Pancreas (tissue), 10 donors: Measurements from ENCODE around the gene MAPT. TPM values are rescaled to one million over a fixed set of nuclear protein-coding genes. Genes with fewer than 3 reads are reported as not detected.

Source experiments
- ATAC-seq, 4 donors: fragments of 200-7000 bp; cut with Tn5 transposase; one replicate each; pipeline versions ENCODE4 v1.8.0 to v1.9.1; 2020; ENCODE audit warnings: mild to moderate bottlenecking in 4 of 4, moderate library complexity in 4 of 4
- DNase-seq, 6 donors: peaks; one replicate each; pipeline ENCODE4 v3.0.0-alpha.2; 2020
- FAIRE-seq: peaks from 2 replicates; lab custom pipeline; 2012; peaks lifted over from hg19 to GRCh38; lab: Jason Lieb, UNC
- H3K27ac ChIP-seq, 4 donors: fragments of 200-600 bp; sonication (generic); 1 replicate in 3 of 4; 2 replicates in 1 of 4; pipeline versions ENCODE4 v1.5.0 to v1.8.0; 2020
- H3K27me3 ChIP-seq, 4 donors: fragments of 200-600 bp; one replicate each; pipeline ENCODE4 v1.8.0; 2021
- H3K36me3 ChIP-seq, 3 donors: fragments of 200-600 bp; sonication (generic) in 1 of 3; one replicate each; pipeline versions ENCODE4 v1.5.0 to v1.8.0; 2020 to 2021
- H3K4me1 ChIP-seq, 3 donors: fragments of 200-600 bp; one replicate each; pipeline ENCODE4 v1.8.0; 2021
- H3K4me3 ChIP-seq, 4 donors: fragments of 200-600 bp; sonication (generic) in 2 of 4; one replicate each; pipeline versions ENCODE4 v1.5.0 to v1.8.0; 2020 to 2021
- H3K9me3 ChIP-seq, 4 donors: fragments of 200-600 bp; one replicate each; pipeline ENCODE4 v1.8.0; 2021
- WGBS, 2 donors: extraction: QIAGEN DNeasy Blood & Tissue Kit; methylation state at CpG; one replicate each; pipeline ENCODE4 v1.1.7; 2013; 5-methylcytosine and 5-hydroxymethylcytosine counted together
- intact Hi-C, 3 donors: fragments of 100-400 bp; cut with DNase I; formaldehyde crosslinking; loops; one replicate each; pipeline versions ENCODE4 v1.11.1 to v1.14.2; 2022
- polyA plus RNA-seq, 2 donors: library from polyadenylated mRNA; stranded (reverse); fragments of 200-250 nt; gene quantifications; one replicate each; pipeline ENCODE4 v1.2.3, GENCODE V29; 2013
- total RNA-seq, 6 donors: library from RNA; stranded (reverse); fragmentation: NEBNext Ultra II Directional in 4 of 6; extraction: Animal tissue kit (Norgen Biotek cat#: 25700) in 4 of 6; gene quantifications; one replicate each; pipeline versions ENCODE4 v1.2.1 to v1.2.4, GENCODE V29; 2021 to 2023
- TF ChIP-seq, protein P1 (sequence below), 4 donors: fragments of 200-600 bp; sonication (generic) in 3 of 4; IDR thresholded peaks; one replicate each; pipeline versions ENCODE4 v1.5.0 to v1.8.0; 2021; ENCODE audit warnings: antibody characterized with exemption in 4 of 4
- donor health status: healthy with polysubstance abuse.
- donor health status: DM: no; HTN: no; CAD: no; lungs with moderate emphysema.
- donor health status: DM: no; HTN: no; CAD: no.
- donor health status: control.
- donor health status: control.
- donor health status: Bipolar disorder and iron deficiency.
- donor health status: DM: yes; HTN: yes; CAD: no.
- donor health status: DM: no; HTN: no; CAD: no.
- donor health status: DM: no; HTN: no; CAD: no.
- donor health status: DM: yes; HTN: yes; CAD: no.

The MAPT gene
- total and polyA plus RNA-seq, 8 donors, result 1.1 to 3.2 (median 1.7) TPM

DNA sequence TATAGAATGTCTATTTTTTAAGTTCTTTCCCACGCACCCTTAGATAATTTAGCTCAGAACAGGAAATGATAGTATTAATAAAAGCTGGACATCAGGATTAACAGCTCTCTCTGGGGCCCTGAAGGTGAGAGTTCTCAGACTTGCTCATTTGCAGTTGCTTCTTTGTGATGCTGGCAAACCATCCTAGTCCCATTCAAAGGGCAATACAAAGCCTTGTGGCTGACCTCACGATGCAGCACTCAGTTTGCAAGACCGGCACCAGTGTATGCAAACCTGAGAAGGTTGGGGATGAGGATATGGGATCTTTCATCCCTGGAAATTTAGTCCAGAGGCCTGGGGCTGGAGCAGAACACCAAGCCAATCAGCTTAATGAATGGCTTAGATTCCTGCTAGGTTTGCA, 134.0 kb downstream of the MAPT start:
- 51 to 63% methylated on average over 3 of the region's 3 CpGs for WGBS, 2 donors
- peak overlapping the region in 3 of 4 donors; percentile 46 to 77 (median 65) for H3K27ac ChIP-seq
- no peak overlapping the region for H3K4me3 ChIP-seq
- FAIRE-seq (no peak), DNase-seq (no peak), ATAC-seq (no peak)
- intact Hi-C loops, result no loop called here
- H3K4me1 ChIP-seq, result peaks cover 26 to 60% (median 49%) of the 10 kb centered on the region in 3 donors
- peaks cover 0 to 12% (median 5%) of the 10 kb centered on the region in 3 donors for H3K36me3 ChIP-seq
- H3K9me3 ChIP-seq, result no peaks in the 10 kb centered on the region
- no peaks in the 10 kb centered on the region for H3K27me3 ChIP-seq
- TF ChIP-seq, protein P1, sequence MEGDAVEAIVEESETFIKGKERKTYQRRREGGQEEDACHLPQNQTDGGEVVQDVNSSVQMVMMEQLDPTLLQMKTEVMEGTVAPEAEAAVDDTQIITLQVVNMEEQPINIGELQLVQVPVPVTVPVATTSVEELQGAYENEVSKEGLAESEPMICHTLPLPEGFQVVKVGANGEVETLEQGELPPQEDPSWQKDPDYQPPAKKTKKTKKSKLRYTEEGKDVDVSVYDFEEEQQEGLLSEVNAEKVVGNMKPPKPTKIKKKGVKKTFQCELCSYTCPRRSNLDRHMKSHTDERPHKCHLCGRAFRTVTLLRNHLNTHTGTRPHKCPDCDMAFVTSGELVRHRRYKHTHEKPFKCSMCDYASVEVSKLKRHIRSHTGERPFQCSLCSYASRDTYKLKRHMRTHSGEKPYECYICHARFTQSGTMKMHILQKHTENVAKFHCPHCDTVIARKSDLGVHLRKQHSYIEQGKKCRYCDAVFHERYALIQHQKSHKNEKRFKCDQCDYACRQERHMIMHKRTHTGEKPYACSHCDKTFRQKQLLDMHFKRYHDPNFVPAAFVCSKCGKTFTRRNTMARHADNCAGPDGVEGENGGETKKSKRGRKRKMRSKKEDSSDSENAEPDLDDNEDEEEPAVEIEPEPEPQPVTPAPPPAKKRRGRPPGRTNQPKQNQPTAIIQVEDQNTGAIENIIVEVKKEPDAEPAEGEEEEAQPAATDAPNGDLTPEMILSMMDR (IDR thresholded peaks at IDR 0.05), result no peak

DNA sequence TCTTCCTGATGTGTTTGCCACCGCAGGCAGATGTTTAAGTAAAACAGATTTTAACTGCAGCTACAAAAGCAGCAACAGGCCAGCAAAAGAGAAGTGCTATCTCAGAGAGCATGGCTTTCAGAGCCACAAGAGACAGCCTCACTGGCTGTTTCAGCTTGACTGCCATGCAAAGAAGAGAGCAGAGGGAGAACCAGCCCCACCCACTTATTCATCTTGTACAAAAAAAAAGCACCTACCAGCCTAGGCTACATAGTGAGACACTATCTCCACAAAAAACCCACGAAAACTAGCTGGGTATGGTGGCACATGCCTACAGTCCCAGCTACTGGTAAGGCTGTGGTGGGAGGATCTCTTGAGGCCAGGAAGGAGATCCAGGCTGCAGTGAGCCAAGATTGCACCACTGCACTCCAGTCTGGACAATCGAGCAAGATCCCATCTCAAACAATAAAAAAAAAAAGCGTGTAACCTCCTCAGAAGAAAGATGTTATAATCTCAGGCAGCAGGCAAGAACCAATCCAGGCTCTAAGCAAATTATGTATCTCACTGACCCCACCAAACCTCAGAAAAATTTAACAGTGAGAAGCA, 134.7 kb downstream of the MAPT start:
- ATAC-seq (no peak), FAIRE-seq (no peak), DNase-seq (no peak)
- Histone ChIP-seq H3K9me3 (no peaks in the 10 kb centered on the region), H3K4me3 (no peak overlapping the region), H3K27ac (peak overlapping the region in 2 of 4 donors; percentile 52 to 77), H3K4me1 (peaks cover 30 to 62% (median 55%) of the 10 kb centered on the region in 3 donors), H3K36me3 (peaks cover 0 to 12% (median 5%) of the 10 kb centered on the region in 3 donors), H3K27me3 (no peaks in the 10 kb centered on the region)
- TF ChIP-seq, protein P1 (IDR thresholded peaks at IDR 0.05), result no peak
- WGBS, 2 donors, result 36 to 48% methylated on average over 4 of the region's 4 CpGs
- intact Hi-C loops, result no loop called here

DNA sequence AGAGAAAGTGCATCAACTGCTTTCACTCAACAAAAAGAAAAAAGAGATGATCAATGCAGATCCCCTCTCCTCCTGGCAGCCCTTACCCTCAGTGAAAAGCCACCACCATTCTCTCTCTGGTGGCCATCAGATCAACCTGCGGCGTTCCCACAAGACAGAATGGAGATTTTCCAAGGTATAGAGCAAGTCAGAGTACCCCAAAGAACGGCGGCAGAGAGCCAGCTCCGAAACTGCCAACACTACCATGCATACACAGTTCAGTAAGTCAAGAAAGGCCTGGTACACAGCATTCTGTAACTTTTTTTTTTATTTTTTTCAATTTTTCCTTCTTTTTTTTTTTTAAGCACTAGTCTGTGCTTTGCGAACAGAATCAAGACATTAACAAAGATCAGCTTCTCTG, 135.3 kb downstream of the MAPT start:
- DNase-seq (peak in 1 of 6 donors; percentile 48), FAIRE-seq (no peak), ATAC-seq (peak in 1 of 4 donors; percentile 1)
- Histone ChIP-seq H3K27me3 (no peaks in the 10 kb centered on the region), H3K9me3 (no peaks in the 10 kb centered on the region), H3K4me3 (no peak overlapping the region), H3K36me3 (peaks cover 0 to 12% (median 5%) of the 10 kb centered on the region in 3 donors), H3K27ac (peak overlapping the region in 2 of 4 donors; percentile 52 to 77), H3K4me1 (peaks cover 35 to 64% (median 59%) of the 10 kb centered on the region in 3 donors)
- WGBS, 2 donors, result 44 to 49% methylated on average over 6 of the region's 6 CpGs
- TF ChIP-seq, protein P1 (IDR thresholded peaks at IDR 0.05), result no peak
- intact Hi-C loops, result no loop called here

DNA sequence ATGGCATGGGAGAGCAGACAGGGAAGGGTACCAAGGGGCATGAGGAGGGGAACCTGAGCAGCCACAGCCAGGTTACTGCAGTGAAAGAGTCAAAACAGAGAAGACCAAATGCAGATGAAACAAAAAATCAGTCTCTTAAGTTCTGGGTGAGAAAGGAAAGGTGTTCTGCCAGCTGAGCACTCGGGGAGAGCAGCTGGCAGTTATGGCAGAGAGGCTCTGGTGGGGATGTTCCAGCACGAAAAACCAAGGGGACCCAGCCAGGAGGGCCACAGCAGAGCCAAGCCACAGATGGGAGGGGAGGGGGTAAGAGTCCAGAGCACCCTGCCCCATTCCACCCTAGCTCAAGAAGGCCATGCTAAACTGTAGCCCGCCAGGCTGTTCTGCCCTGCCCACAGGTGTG, 136.4 kb downstream of the MAPT start:
- no peaks in the 10 kb centered on the region for H3K27me3 ChIP-seq
- peaks cover 37 to 69% (median 59%) of the 10 kb centered on the region in 3 donors for H3K4me1 ChIP-seq
- intact Hi-C loops, result no loop called here
- DNase-seq (peak in 1 of 6 donors; percentile 14), ATAC-seq (no peak), FAIRE-seq (no peak)
- H3K27ac ChIP-seq, result peak overlapping the region in 2 of 4 donors; percentile 50 to 77
- TF ChIP-seq, protein P1 (IDR thresholded peaks at IDR 0.05), result no peak
- H3K36me3 ChIP-seq, result peaks cover 0 to 12% (median 5%) of the 10 kb centered on the region in 3 donors
- 44 to 51% methylated on average over 3 of the region's 3 CpGs for WGBS, 2 donors
- H3K9me3 ChIP-seq, result no peaks in the 10 kb centered on the region
- H3K4me3 ChIP-seq, result no peak overlapping the region

DNA sequence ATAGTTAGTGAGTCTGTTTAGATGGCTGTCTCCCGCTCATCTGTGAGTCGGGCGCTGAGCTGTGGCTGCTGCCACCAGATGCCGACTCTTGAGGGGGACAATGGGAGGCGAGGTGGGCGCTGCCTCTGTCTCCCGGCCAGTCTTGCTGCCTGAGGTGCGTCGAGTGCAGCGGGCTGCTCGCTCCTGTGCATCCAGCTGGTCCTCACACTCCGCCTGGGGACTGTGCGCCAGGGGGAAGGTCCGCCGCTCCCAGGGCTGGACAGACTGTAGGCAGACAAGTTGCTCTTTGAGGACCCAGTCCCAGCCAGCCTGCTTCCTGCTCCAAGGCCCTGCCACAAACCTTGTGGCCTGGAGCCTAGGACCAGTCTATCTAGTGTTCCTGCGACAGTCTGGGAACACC, 137.1 kb downstream of the MAPT start:
- no peak for ATAC-seq
- WGBS, 2 donors, result 73 to 96% methylated on average over 16 of the region's 16 CpGs

More for the DNA sequence above, 137.1 kb downstream of the MAPT start:
- no peak for FAIRE-seq
- H3K4me1 ChIP-seq, result peaks cover 38 to 65% (median 56%) of the 10 kb centered on the region in 3 donors
- H3K36me3 ChIP-seq, result peaks cover 0 to 18% (median 8%) of the 10 kb centered on the region in 3 donors
- TF ChIP-seq, protein P1 (IDR thresholded peaks at IDR 0.05), result no peak
- H3K9me3 ChIP-seq, result no peaks in the 10 kb centered on the region
- DNase-seq, result peak in 2 of 6 donors; percentile 17 to 77
- peak overlapping the region in 3 of 4 donors; percentile 2 to 39 (median 16) for H3K27ac ChIP-seq
- H3K27me3 ChIP-seq, result no peaks in the 10 kb centered on the region
- no peak overlapping the region for H3K4me3 ChIP-seq
- intact Hi-C loops, result no loop called here
